SK-N-SH treated with all-trans-retinoic acid at 6 μM for 48 hours (cell line): ENCODE data around the gene PNMA1.

Experiments used
- ATAC-seq: fragments of 200-7000 bp; cut with Tn5 transposase; 3 replicates; pipeline ENCODE4 v1.9.1; 2020; ENCODE audit warnings: mild to moderate bottlenecking, moderate library complexity
- ARNTL ChIP-seq: fragments of 450-650 bp; formaldehyde crosslinking; IDR thresholded peaks from 2 replicates; pipeline ENCODE4 v1.5.0; 2020; ENCODE audit warnings: low read depth, mild to moderate bottlenecking, moderate library complexity, borderline replicate concordance
- GLIS3 ChIP-seq: fragments of 250-450 bp; sonication (Bioruptor Pico); IDR thresholded peaks from 2 replicates; pipeline ENCODE4 v1.5.0; 2020; ENCODE audit warnings: mild to moderate bottlenecking, moderate library complexity
- ISL1 ChIP-seq: fragments of 250-450 bp; sonication (Bioruptor Pico); IDR thresholded peaks from 2 replicates; pipeline ENCODE4 v2.1.2; 2022; ENCODE audit warnings: mild to moderate bottlenecking, moderate library complexity
- ZNF70 ChIP-seq: fragments of 450-650 bp; formaldehyde crosslinking; IDR thresholded peaks from 2 replicates; pipeline ENCODE4 v1.5.0; 2020; ENCODE audit warnings: mild to moderate bottlenecking, moderate library complexity
- TF ChIP-seq, protein P1 (sequence below): fragments of 250-450 bp; sonication (Bioruptor Pico); IDR thresholded peaks from 2 replicates; pipeline ENCODE4 v1.5.1; 2020; ENCODE audit warnings: low read depth, mild to moderate bottlenecking, moderate library complexity

PNMA1 gene

DNA sequence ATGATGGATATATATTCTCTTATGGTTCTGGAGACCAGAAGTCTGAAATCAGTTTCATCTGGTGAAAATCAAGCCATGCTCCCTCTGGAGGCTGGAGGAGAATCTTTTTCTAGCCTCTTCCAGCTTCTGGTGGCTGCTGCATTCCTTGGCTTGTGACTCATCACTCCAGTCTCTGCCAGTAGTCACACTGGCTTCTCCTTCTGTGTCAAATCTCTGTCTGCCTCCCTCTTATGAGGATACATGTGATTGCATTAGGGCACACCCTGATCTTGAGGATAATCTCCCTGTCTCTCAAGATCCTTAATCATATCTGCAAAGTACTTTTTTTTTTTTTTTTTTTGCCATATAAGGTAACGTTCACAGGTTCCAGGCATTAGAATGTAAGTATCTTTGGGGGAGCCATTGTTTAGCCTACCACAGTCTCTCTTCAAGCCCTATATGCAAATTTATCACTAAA, 51.7 kb downstream of the PNMA1 start:
- peak; percentile 52 for TF ChIP-seq ISL1 (CRISPR knock-in tag)
- TF ChIP-seq, protein P1, sequence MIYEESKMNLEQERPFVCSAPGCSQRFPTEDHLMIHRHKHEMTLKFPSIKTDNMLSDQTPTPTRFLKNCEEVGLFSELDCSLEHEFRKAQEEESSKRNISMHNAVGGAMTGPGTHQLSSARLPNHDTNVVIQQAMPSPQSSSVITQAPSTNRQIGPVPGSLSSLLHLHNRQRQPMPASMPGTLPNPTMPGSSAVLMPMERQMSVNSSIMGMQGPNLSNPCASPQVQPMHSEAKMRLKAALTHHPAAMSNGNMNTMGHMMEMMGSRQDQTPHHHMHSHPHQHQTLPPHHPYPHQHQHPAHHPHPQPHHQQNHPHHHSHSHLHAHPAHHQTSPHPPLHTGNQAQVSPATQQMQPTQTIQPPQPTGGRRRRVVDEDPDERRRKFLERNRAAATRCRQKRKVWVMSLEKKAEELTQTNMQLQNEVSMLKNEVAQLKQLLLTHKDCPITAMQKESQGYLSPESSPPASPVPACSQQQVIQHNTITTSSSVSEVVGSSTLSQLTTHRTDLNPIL (CRISPR knock-in tag): no peak
- TF ChIP-seq ARNTL (CRISPR knock-in tag): no peak
- TF ChIP-seq GLIS3 (CRISPR knock-in tag): no peak
- ATAC-seq: peak; percentile 99

DNA sequence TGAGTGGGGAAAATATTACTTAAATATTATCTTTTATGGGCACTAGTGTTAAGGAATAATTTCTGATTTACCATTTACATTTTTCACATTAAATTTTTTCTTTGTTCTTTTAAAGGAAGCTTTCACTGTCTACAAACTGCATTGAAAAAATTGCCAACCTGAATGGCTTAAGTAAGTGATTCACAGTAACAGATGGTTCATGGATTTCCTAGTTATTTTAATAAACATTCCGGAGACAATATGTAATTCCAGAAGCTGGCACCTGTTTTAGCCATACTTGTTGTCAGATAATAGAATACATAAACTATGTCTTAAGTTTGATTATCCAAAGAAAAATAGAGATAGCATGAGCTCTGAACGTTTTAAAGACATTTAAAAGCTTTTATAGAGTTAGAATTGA, 52.3 kb downstream of the PNMA1 start:
- peak; percentile 29; the same call in 1 of the 3 replicates for ATAC-seq
- no peak for TF ChIP-seq ZNF70
- TF ChIP-seq, protein P1 (CRISPR knock-in tag): peak; percentile 69; the same call in 1 of the 2 replicates
